GM04504 (cell line): ENCODE results near the gene ONECUT2.
A peak's percentile ranks its signal among the peaks of the same experiment; 100 is the strongest.
"Not testable (repeated sequence)": the region's sequence is repeated elsewhere in the genome, so short reads cannot be mapped to it uniquely, and the experiment has no call there.

Experiments used
- DNase-seq: peaks from one replicate; pipeline ENCODE4 v3.0.0-alpha.2; 2012; ENCODE audit warnings: low read depth

Gene ONECUT2

GRCh38 chr18:57434536-57435494, at the start of gene ONECUT2:
ONECUT2 (plus strand) TSS chr18:57435374; CDS start chr18:57435717, 343 bp downstream.
- peak; percentile 69 for DNase-seq

- DNase-seq, result no peak
Observed at GRCh38 chr18:57389271-57389670, 45.9 kb upstream of the ONECUT2 start.

GRCh38 chr18:57390044-57390443, 45.1 kb upstream of the ONECUT2 start:
- DNase-seq, result no peak

GRCh38 chr18:57394749-57395148, 40.4 kb upstream of the ONECUT2 start:
- DNase-seq, result not testable (repeated sequence)

GRCh38 chr18:57396831-57397230, 38.3 kb upstream of the ONECUT2 start:
- DNase-seq, result not testable (repeated sequence)

GRCh38 chr18:57397440-57398132, 37.6 kb upstream of the ONECUT2 start:
- DNase-seq, result peak; percentile 1

- DNase-seq, result no peak
Observed at GRCh38 chr18:57404345-57404744, 30.8 kb upstream of the ONECUT2 start.

- DNase-seq, result no peak
Observed at GRCh38 chr18:57409650-57410049, 25.5 kb upstream of the ONECUT2 start.

GRCh38 chr18:57410749-57411148, 24.4 kb upstream of the ONECUT2 start:
- no peak for DNase-seq

GRCh38 chr18:57416542-57416941, 18.6 kb upstream of the ONECUT2 start:
- no peak for DNase-seq

GRCh38 chr18:57422313-57422872, 12.8 kb upstream of the ONECUT2 start:
- no peak for DNase-seq

GRCh38 chr18:57423821-57424220, 11.4 kb upstream of the ONECUT2 start:
- no peak for DNase-seq

- no peak for DNase-seq
Observed at GRCh38 chr18:57425096-57425495, 10.1 kb upstream of the ONECUT2 start.

- no peak for DNase-seq
Observed at GRCh38 chr18:57426187-57426586, 9.0 kb upstream of the ONECUT2 start.

GRCh38 chr18:57427429-57428201, 7.6 kb upstream of the ONECUT2 start:
- DNase-seq, result no peak

GRCh38 chr18:57428221-57429150, 6.7 kb upstream of the ONECUT2 start:
- DNase-seq, result no peak

- no peak for DNase-seq
Observed at GRCh38 chr18:57429167-57430078, 5.8 kb upstream of the ONECUT2 start.

GRCh38 chr18:57430079-57431001, 4.8 kb upstream of the ONECUT2 start:
- no peak for DNase-seq

- DNase-seq, result no peak
Observed at GRCh38 chr18:57431002-57431382, 4.2 kb upstream of the ONECUT2 start.
